HL-60/S4 treated with phorbol 12-myristate 13-acetate at 8.2 ng/mL for 4 days and 3 days (cell line): ENCODE results near the gene B2M.

Source experiments
- in situ Hi-C: fragments of 300-500 bp; cut with MboI; formaldehyde crosslinking; loops from 2 replicates; pipeline ENCODE4 v1.15.0; 2022; ENCODE audit warnings: low sequenced_read_pairs

The B2M gene

GRCh38 chr15:44765036-44765435, 53.7 kb downstream of the B2M start:
- in situ Hi-C loops: no loop called here
